C1 segment of cervical spinal cord (tissue), 14 donors: ENCODE measurements around the gene NHERF2.
A peak's percentile ranks its signal among the peaks of the same experiment; 100 is the strongest.

Experiments used
- DNase-seq, 14 donors: peaks; one replicate each; lab custom pipeline; 2025; lab: John Stamatoyannopoulos, UW

Gene NHERF2

DNA sequence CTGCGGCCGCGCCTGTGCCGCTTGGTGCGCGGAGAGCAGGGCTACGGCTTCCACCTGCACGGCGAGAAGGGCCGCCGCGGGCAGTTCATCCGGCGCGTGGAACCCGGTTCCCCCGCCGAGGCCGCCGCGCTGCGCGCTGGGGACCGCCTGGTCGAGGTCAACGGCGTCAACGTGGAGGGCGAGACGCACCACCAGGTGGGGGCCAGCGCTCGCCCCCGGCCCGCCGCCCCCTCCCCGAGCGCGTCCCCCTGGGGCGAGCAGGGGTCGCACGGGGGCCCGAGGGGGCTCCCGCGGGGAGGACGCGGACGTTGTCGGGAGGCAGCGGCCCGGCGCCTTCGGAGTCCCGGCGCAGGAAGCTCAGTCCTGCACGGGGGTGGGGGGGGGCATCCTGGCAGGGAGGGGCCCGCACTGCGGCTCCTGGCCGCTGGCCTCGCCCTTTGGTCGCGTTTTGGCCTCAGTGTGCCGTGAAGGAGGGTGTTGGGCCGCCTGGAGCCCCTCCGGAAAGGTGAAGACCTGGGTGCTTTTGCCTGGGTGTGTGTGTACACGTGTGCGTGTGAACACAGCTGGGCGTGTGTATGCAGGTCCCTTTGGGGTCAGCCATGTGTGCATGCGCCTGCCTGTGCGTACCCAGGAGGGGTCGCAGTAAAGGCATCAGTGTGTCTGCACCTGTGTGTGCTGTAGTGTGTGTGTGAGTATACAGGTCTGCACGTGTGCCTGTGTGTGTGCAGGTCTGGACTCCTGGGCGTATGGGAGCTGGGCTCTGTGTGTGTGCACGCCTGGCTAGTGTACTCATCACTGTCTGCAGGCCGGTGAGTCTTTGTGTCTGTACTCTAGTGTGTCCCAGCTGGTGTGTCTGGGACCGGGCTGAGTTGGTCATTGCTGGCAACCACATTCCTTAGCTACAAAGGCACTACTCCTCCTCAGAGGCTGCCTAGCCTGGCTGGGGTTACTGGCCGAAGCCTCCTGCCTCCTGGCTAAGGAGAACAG lies 615 bp downstream of the NHERF2 start:
- peak in 1 of 14 donors; percentile 45 for DNase-seq

DNA sequence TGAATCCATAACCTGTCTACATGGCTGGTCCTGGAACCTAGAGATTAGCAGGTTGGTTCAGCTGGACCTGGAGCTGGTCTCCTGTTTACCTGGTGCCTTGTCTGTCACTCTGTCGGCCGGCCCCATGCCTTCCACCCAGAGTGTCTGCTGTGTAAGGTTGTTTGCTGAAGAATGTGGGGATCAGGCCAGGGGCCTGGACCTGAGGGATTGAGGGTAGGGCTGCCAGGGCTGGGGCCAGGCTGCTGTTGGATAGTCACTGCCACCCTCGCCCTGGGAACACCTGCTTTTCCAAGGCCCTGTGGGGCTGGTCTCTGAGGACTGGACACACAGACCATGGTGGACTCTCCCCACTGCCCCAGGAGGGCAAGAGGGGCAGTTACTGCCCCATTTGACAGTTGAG lies 1.4 kb downstream of the NHERF2 start:
- no peak for DNase-seq

DNA sequence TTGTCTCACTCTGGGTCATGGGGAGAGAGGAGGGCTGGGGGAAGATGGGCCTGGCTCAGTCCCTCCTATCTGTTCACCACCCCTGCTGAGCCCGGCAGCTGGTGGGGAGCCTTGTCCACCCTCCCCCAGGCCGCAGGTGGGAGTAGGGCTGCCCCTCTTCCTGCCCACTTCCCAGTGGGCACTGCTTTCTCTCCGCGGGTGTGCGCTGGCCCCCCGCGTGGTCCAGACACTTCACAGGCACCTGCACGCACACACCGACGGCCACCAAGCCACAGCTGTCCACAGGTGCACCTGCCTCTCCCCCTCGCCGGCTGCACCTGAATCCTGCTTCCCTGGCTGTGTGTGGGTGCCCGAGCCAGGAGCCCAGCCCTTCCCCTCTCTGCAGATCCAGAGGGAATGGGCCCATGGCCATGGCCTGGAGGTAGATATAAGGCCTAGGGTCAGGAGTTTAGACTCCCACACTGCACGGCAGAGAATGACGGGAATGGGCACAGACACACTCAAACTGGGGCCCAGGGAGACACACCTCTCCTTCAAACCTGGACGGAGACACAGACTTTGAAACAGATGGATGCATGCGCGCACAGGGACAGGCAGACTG lies 2.0 kb downstream of the NHERF2 start:
- no peak for DNase-seq

DNA sequence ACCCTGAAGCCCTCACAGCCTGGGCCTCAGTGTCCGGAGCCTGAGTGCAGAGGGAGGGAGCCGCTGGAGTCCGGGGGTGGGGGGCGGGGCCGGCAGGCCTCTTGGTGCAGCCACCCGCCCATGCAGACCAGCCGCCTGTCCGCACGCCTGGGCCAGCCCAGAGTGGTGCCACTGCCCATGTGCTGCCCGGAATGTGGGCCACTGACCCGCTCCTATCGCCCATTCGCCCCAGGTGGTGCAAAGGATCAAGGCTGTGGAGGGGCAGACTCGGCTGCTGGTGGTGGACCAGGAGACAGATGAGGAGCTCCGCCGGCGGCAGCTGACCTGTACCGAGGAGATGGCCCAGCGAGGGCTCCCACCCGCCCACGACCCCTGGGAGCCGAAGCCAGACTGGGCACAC lies 2.6 kb downstream of the NHERF2 start:
- no peak for DNase-seq

DNA sequence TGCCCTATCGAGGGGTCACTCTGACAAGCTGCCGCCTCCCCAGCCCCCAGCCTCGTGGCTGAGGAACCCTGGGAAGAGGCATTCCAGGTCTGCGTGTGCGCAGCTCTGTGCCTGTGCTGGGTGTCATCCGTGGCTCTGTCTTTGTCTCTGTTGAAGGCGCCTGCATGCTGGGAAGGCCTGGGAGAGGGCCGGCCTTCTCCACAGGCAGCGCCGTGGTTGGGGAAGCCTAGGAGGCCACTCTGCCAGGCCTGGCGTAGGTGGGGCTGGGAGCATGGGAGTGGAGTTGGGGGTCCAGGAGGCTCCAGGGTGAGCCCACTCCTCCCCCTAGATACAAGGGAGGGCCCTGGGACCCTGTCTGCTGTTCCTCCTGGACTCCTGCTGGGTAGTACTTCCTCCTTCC lies 3.3 kb downstream of the NHERF2 start:
- DNase-seq: no peak

DNA sequence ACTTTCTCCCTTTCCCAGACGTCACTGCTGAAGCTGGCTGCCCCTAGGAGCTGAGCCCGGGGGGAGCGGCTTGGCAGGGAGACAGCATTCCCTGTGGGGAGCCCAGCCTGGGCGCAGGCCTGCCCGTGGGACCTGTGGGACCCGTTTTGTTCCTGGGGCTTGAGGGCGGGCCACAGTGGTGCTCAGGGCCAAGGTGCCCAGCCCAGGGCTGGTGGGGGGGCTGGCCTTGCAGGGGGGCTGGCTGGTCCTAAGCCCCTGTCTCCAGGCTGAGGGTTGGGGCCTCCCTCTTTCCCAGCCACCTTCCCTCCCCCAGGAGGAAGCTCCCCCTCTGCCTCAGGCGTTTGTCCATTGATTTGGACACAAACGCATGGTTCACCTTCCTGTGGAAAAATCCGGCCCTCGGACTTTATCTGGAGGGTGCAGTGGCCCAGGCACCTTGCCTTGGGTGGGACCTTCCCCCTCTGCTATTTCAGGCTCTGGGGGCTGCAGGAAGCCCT lies 4.4 kb downstream of the NHERF2 start:
- DNase-seq: no peak

DNA sequence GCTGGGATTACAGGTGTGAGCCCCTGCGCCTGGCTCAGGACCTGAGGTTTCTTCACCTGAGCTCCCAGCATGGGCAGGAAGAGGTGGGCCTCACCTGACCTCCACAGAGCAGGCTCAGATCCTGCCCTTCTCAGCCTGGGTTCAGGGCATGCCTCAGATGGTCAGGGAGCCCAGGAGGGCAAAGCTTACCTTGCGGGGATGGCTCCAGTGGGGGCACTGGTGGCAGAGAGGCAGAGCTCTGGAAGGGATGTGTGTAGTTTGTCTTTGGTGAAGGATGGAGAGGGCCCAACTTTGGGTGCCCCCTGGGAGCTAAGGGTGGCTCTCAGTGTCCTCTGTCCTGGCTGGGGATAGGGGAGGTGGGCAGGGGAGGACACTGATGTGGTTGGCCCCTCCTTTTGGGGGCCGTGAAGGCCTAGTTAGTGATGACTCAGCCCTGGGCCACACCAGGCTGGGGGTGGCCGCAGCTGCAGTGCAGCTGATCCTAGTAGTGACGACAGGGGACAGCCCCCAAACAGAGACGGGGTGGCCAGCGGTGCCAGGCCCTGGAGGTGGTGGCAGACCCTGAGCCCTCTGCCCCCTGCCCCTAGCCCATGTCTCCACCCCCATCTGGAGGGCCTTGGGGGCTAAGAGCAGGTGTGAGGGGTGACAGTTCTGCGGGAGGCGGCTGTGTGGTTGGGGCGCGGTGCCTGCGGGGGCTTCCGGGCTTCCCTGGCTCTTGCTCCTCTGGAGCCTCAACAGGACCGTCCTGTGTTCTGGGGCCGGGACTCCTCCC lies 5.8 kb downstream of the NHERF2 start:
- peak in 6 of 14 donors; percentile 15 to 71 (median 40) for DNase-seq

DNA sequence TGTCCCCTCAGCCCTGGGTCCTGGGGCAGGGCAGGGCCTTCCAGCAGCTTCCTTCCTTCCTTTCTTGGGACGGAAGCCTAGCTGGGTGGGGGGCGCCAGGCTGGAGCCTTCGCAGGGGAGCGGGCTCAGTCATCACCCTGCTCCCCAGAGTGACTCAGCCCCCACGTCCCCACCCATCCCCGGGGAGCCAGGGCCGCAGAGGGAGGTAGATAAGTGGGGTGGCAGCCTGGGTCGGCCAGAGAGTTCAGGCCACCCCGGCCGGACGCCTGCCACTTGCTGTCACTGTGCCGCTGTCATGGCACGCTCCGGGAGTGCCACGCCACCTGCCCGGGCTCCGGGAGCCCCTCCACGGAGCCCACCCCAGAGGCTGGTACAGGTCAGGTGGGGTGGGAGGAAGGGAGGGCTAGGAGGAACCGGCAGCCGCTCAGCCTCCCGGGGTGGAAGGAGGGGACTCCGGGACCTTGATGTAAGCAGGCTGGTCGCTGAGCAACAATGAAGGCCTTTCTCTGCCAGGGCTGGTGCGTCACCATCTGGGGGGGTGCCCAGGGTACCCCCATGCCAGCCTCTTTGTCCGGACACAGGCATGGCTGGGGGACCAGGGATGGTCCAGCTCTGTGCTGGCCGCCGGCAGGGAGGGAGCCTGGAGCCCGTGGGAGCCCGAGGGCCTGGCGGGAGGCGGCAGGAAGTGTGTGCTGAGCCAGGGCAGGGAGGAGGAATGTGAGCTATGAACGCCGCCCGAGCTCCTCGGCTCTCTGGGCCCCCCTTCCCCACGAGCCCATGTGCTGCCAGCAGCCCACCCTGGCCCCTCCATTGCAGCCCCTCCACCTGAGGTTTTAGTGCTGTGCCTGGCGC lies 6.6 kb downstream of the NHERF2 start:
- peak in 13 of 14 donors; percentile 47 to 96 (median 79) for DNase-seq

DNA sequence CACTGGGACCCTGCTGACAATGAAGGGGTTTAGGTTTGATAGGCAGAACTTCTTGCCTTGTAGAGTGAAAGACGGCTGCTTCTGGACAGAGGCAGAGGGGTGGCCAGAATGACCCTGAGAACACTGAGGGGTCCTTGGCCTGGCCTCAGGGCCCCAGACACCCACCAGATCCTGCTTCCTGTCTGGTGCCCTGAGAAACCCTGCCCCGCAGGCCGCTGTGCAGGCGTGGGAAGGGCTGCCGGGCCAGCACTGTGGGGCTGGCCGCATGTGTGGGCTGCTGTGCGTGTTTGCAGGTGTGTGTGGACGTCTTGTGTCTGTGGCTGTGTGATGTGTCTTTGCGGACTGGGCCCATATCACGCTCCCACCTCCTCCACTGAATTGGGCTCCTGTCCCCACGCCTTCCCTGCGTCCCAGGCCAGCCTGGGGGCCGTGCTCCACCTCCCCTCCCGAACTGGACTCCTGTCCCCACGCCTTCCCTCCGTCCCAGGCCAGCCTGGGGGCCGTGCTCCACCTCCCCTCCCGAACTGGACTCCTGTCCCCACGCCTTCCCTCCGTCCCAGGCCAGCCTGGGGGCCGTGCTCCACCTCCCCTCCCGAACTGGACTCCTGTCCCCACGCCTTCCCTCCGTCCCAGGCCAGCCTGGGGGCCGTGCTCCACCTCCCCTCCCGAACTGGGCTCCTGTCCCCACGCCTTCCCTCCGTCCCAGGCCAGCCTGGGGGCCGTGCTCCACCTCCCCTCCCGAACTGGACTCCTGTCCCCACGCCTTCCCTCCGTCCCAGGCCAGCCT lies 7.4 kb downstream of the NHERF2 start:
- peak in 1 of 14 donors; percentile 46 for DNase-seq

DNA sequence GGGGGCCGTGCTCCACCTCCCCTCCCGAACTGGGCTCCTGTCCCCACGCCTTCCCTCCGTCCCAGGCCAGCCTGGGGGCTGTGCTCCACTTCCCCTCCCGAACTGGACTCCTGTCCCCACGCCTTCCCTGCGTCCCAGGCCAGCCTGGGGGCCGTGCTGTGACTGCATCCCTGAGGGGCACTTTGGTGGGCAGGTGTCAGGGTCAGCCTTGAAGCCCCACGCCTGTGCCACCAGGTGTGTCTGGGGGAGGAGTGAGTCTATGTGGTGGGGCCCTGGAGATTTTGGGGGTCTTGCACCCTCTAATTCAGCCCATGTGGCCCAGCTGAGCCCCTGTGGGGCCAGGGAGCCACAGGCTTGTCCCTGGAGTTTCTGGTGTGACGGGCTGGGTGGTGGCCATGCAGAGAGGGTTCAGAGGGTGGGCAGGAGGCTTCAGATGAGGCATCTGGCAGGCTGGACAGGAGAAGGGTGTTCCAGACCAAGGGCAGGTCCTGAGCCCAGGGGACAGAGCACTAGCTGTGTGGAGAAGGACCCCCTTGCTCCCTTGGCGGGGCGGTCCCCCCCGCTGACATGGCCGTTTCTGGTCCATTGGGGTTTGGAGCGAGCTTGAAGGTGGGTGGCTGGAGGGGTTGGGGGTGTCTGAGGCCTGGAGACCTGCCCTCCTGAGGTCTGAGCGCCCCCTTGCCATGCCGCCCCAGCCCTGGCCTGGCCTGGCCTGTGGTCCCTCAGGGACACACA lies 8.2 kb downstream of the NHERF2 start:
- no peak for DNase-seq

DNA sequence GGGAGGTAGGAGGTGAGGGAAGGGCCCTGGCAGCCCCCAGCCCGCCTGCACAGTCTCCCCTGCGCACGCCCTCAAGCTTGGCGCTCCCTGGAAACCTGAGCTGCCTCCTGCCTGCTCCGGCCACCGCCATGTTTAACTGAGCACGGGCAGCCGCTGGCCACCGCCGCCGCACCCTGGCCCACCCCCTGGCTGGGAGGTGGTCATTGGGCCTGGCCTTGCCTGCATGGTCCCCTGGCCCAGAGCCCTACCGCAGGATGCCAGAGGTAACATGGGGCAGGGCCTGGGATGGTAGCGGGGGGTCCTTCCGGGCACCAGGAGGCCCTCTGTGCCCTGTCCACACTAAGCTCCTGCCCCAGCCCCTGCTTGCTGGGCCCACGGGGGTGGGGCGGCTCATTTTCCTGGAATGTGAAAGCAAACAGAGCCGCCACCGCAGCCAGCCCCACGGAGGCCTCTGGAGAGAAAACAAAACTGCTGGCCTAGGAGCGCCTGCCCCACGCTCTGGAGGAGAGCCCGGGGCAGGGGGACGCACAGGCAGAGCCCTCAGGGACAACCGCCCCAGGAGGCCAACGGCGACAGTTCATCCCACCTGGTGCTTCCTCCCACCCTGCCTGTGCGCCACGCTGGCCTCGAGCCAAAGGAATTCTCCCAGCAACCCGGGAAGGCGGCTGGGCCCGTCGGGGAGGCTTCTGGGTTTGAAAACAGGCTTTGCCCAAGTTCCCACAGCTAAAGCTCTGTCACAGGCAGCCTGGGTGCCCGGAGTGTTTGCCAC lies 8.9 kb downstream of the NHERF2 start:
- peak in 4 of 14 donors; percentile 25 to 44 (median 34) for DNase-seq

DNA sequence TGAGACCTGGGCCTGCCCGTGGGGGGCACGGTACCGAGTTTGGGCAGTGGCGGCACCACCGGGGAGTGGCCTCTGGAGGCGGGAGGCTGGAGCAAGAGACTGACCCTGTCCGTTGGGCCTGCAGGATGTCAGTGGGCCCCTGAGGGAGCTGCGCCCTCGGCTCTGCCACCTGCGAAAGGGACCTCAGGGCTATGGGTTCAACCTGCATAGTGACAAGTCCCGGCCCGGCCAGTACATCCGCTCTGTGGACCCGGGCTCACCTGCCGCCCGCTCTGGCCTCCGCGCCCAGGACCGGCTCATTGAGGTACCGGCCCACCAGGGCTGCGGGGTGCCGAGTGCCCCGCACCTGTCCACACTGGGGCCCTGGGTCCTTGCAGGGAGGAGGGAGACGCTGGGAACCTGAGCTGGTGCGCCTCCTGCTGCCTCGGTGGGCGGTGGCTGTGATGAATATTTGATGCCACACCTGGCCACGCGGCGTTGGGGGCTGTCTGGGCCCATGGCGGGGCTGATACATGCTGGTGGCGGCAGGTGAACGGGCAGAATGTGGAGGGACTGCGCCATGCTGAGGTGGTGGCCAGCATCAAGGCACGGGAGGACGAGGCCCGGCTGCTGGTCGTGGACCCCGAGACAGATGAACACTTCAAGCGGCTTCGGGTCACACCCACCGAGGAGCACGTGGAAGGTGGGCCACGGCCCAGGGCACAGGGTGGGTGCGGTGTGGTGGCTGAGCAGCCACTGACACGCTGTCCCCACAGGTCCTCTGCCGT lies 9.7 kb downstream of the NHERF2 start:
- no peak for DNase-seq

DNA sequence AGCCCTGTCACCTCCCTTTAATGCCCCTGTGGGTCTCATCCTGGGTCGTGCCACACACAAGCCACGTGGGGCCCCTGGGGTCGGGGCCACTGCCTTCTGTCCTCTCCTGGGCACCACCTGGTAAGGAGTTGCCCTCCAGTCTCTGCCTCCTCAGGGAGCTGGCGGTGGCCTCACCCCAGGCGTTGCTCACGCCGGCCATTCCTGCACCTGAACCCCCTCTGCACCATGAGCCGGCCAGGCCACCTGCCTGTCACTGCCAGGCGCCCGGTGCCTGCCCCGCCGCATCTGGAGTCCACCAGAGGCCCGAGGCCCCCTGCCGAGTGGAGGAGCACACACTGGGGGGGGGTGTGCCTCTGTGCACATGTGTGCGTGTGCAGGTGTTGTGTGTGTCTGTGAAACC lies 10.4 kb downstream of the NHERF2 start:
- DNase-seq: no peak

DNA sequence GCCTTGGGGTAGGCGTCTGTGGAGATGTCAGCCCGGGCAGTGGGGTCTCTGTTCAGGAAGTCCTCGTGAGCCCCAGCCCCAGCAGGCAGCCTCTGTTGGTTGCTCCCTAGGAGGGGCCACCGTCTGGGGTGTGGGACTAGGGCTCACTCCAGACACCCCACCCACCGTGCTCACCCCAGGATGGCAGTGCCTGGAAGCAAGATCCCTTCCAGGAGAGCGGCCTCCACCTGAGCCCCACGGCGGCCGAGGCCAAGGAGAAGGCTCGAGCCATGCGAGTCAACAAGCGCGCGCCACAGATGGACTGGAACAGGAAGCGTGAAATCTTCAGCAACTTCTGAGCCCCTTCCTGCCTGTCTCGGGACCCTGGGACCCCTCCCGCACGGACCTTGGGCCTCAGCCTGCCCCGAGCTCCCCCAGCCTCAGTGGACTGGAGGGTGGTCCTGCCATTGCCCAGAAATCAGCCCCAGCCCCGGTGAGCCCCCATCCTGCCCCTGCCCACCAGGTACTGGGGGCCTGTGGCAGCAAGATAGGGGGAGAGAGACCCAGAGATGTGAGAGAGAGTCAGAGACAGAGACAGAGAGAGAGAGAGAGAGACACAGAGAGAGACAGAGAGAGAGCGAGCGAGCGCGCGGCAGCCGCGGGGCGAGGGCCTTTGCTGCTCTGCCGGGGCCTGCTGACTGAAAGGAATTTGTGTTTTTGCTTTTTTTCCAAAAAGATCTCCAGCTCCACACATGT lies 11.1 kb downstream of the NHERF2 start:
- no peak for DNase-seq

DNA sequence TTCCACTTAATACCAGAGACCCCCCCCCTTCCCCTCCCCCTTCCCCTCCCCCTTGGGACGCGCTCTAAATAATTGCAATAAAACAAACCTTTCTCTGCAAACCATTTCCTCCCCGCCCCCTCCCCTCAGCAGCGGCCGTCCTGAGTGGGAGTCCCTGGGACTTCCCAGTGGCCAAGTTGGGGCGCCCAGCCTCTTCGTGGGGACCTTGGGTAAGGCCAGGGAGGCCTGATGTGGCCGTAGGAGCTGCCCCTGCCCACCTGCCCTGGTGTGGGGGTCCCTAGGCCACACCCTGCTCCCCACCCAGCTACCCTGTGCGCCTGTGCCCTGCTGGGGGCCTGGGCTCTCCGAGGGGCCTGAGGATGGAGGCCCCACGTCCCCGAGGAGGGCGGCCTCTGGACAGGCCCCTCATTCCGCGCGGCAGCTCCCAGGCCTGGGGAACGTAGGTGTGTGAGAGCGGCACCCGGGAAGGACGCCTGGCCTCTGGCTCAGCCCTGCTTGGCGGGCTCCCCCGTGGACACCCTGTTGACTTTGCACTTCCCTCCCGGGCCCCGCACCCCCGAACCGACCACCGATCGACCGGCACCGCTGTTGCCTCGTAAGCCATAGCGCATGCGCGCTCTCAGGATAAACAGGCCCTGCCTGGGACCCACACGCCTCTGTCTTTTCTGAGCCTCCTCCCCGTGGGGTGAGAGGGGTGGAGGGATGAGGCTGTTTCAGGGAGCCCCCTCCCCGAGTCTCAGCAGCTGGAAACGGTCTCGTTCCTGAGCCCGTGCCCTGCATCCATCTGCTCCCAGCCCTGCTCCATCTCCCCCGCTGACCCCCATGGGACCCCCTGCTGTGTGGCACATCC lies 11.9 kb downstream of the NHERF2 start:
- DNase-seq: no peak
